Stimulated activated naive CD8-positive, alpha-beta T cell treated with anti-CD3 and anti-CD28 coated beads, Interleukin-15, Interleukin-2, amounts not matched to agents 100 U/mL and 50 U/mL, for 24 hours (primary cell): ENCODE data around the gene FGF3.

ENCODE experiments used
- ATAC-seq: fragments of 150-1000 bp; cut with Tn5 transposase; one replicate; pipeline ENCODE4 v1.10.0; 2021
- DNase-seq: peaks from one replicate; pipeline ENCODE4 v3.0.0; 2021

FGF3 gene

DNA sequence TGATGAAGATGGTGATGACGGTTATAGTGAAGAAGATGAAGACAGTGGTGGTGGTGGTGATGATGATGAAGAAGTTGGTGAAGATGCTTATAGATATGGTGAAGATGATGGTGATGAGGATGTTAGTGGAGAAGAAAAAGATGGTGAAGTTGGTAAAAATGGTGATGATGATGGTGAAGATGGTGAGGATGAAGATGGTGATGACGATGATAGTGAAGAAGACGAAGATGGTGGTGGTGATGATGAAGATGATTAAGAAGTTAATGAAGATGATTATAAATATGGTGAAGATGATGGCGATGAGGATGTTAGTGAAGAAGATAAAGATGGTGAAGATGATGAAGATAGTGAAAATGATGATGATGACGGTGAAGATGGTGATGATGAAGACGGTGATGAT, 25.2 kb upstream of the FGF3 start:
- no peak for ATAC-seq
- no peak for DNase-seq

DNA sequence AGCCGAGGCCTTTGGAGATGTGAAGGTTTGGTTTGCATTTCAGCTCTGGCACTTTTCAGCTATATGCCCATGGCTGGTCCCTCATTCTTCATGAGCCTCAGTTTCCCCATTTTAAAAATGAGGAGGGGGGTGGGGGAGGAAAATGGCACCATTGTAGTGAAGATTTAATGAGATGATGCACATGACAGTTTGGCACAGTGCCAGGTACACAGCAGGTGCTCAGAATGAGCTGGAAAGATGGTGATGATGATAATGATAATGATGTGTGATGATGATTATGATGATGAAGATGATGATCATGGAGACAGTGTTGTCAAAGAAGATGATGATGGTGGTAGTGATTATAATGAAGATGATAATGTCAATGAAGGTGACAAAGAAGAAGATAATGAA, 24.3 kb upstream of the FGF3 start:
- no peak for ATAC-seq

DNA sequence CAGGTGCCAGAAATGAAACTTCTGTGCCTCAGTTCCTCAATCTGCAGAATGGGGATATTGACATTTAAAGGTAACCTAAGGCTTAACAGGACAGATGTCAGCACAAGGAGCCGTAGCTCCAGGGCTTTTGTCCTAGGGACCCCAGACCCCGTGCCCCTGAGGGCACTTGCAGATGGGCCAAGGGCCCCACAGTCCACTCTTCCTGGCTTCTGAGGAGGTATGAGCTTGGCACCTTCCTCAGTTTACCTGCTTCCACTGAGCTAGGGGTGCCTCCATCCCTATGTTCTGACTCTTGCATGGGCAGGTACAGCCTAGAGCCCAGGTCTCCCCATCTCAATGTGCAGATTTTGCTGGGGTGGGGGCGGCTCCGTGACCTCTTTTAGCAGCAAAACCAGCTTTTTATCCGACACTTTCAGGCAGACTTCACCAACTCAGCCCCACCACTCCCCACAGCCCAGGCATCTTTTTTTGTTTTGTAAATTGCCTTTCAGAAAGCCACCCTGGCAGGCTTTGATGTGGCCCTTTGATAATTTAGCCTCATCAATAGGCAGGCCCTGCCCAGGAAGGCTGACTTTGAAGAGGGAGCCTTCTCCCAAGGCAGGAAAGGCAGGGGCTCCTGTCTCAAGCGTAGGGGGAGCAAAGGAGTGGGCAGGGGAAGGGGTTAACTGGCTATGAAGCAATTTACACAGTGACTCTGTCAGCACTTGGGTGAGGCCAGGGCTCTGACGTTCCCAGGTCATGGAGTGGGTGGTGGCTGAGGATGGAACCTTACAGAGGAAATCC, 23.7 kb upstream of the FGF3 start:
- DNase-seq: no peak
- no peak for ATAC-seq

More for the DNA sequence above, 24.3 kb upstream of the FGF3 start:
- no peak for DNase-seq

DNA sequence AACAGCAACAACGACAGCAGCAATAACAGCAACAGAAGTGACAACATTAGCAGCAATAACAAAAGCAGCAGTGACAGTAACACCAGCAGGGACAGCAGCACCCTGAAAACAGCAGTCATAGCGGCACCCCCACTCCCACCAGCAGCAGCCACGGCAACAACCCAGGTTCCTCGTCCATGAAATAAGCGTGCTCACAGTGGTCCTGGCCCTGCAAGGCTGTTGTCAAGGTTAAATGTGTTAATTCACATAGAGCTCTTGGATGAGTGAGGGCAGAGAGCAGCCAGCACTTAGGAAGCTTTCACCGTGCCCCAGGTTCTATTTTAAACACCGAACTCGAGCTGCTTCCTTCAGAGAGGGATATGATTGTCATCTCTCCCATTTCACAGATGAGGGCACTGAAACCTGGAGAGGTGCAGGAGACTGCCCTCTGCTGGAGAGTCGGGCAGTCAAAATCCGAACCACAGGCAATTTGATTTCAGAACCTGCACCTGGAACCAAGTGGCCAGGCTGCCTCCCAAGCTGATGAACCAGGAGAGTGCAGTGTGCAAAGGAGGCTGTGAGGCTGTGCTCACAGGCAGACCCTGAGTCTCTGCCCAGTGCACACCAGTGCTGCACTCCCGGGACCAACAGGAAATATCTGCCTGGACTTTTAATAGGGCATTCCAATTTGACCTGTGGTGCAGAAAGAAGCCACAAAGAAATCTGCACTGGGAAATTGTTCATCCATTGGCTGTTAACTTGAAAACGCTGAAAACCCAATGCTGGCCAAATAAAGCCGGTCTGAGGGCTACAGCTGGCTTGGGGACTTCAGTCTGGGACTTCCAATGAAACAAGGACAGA, 22.9 kb upstream of the FGF3 start:
- DNase-seq: peak; percentile 26
- no peak for ATAC-seq

DNA sequence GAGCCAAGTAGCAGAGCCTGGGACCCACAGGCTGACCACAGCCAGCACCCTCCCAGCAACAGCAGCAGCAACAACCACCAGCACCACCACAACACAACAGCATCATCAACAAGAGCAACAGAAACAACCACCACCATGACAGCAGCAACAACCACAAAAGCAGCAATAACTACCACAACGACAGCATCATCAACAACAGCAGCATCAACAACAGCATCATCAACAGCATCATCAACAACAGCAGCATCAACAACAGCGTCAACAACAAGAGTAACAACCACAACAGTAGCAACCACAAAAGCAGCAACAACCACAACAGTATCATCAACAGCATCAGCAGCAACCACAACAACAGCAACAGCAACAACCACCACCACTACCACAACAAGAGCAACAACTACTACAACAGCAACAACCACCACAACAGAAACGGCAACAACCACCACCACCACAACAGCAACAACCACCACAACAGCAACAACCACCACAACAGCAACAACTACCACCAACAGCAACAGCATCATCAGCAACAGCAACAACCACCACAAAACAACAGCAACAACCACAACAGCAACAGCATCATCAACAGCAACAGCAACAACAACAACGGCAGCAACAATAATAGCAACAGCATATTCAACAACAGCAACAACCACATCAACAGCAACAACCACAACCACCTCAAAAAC, 22.1 kb upstream of the FGF3 start:
- DNase-seq (no peak), ATAC-seq (no peak)

DNA sequence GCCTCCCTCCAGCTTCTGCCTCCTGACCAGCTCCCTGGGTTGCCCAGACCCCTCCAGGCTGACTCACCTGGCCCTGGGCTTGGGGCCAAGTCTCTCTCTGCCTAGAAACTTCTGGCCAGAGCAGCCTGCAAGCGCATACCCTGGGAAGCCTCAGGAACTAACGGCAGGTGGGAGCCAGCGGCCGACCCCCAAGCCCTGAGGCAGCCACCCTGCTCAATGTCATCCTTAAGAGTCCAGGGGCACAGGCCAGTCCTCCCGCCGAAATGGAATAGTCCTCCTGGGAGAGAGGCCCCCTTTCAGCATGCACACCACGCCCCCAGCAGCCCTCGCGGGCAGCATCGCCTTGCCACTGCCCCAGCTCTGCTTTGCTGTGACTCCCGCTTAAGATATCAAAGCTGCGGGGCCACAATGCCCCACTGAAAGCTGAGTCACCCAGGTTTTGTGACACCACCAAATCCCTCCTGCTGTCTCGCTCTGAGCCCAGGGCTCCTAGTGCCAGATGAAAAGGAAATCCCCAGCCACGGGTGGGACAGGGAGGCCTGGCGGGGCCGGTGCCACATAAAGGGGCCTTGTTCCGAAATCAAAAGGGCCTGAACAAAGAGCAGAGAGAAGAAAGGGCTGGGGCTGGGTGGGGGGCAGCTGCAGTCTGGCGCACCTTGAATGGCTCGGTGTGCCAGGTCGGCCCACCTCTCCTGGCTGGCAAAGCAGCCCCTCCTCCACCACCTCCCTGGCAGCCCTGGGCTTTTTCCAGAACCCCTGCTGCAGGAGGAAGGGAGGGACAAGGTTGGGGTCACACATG, 21.4 kb upstream of the FGF3 start:
- no peak for DNase-seq
- no peak for ATAC-seq

DNA sequence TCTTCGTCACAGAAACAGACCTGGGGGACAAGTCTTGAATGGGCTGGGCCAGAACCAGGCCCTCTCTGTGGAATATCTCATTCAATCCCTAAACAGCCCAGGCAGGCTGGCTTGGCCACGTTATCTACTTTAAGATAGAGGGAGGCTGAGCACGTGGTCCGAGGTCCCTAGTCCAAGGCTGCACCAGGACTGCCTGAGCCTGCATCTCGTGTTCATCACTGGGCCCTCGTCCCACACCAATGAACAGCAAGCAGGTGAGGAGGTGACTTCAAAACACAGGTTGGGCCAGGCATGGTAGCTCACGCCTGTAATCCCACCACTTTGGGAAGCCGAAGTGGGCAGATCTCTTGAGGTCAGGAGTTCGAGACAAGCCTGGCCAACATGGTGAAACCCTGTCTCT, 20.3 kb upstream of the FGF3 start:
- no peak for ATAC-seq

DNA sequence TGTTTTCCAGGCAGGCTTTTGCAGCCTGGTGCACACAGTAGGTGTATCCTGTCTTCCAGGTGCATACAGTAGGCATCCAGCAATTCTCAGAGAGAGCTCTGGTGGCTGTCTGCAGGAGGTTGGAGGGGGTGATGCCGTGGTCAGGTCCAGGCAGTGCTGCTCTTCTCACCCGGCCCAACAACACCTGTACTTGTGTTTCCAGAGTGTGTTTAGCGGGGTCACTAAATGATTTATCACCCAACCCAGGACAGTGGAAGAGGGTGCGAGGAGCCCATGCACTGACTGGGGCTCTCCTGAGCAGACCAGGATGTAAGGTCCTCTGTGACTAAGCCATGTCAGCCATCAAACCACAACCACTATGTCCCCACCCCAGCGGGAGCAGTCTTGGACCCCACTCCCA, 18.6 kb upstream of the FGF3 start:
- no peak for ATAC-seq

More for the DNA sequence above, 20.3 kb upstream of the FGF3 start:
- no peak for DNase-seq

DNA sequence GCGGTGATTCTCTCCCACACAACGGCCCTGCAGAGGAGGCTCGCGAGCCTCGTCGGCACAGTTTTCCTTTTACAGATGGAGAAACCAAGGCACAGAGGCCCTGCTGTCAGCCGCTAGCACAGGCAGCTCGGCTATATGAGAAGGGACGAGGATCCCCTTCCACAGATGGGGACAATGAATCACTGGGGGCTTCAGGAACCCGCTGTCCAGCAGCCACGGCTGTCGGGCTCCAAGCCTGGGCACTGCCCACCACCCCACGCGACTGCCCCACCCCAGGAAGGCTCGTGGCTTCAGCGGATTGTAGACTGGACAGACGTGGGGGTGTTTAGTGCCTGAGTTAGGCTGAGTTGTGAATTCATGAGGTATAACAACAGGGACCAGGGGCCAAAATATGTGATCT, 17.2 kb upstream of the FGF3 start:
- no peak for DNase-seq
- ATAC-seq: no peak

More for the DNA sequence above, 18.6 kb upstream of the FGF3 start:
- no peak for DNase-seq

DNA sequence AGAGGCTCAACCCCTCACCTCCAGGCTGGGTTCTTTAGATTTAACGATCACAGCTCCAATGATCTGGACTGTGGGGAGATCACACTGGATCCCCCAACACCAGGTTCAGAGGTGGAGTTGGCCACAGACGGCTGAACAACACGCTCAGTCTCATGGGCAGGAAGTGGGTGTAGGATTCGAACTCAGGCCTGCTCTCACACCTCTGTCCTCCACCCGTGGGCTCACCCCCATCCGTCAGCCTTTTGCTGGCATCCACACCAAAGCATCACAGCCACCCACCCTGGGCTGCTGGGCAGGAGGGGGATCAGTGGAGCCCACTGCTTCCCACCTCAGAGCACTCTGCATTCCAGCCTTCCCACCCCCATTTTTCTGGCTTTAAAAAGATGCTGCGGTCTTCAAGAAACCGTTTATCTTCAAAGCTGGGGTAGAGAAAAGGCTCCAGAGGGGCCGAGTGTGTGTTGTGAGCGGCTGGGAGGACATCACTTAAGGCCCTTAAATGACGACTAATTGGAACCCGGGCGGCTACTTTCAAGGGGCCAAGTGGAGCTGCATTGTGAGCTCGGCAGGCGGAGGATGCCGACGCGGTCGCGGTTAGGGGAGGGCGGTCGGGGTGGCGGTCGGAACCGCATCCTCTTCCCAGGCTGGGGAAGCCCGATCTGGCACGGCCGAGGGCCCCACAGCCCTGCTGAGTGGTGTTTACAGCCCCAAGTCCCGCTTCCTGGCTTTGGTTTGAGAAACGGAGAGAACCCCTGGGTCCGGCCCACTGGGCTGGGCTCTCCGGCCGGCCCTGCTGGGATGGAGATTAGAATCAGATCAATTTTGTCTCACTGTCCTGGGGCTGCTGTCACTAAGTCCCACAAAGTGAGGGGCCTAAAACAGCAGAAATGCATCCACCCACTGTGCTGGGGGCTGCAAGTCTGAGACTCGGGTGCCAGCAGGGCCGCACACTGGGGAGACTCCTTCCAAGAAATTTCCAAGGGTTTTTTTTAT, 15.9 kb upstream of the FGF3 start:
- ATAC-seq (no peak), DNase-seq (peak; percentile 32)

DNA sequence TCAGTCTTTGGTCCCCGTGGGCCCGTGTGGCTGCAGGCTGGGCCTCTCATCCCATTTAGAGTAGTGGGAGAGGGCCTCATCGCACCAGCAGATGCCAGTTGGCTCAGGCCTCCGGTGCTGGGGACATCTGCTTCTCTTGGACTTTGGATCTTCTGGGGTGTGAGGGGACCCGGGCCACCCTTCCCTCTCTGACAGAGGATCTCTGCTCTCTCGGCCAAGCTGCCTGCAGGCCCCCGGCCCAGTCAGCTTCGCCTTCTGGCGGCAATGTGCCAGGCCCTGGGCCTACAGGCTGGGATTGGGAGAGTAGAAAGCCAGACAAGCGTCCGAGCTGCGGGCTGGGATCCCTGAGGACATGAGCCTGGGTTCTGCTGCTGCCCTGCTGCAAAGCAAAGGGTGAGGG, 15.0 kb upstream of the FGF3 start:
- no peak for ATAC-seq

DNA sequence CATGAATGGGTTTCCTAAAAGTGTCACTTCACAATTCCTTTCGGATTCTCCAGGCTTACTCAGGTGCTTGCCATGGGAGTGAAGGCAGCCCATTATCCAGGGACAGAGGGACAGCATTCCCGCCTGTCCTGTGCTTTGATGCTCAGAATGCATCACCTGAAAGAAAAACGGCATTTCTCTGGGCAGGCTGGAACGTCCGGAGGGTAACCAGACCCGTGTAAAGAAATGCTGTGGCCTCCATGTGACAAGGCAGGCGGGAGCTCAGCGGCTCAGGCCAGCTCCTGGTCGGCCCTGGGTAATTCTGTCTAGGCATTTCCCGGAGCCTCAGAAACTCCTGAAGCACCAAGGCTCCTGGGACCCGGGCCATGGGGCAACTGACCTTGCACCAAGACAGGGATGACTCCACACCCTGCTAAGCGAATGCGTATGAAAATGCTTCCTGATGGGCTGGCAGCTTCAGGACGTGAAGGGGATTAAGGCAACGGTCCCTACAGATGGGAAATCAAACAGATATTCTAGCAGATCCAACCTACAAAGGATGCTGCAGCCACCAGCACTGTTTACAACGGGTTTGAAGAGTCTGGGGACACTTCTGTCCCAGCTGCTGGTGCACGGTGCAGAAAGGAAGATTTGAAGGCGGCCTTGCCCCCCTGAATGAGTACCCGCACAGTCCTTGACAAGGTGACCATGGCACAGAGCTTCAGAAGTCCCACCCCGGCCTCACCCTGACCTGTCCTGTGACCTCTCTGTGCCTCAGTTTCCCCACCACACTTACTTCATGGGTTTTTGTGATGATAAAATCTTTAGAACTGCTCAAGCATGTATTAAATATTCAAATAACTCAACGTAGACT, 13.6 kb upstream of the FGF3 start:
- DNase-seq (no peak), ATAC-seq (no peak)

More for the DNA sequence above, 15.0 kb upstream of the FGF3 start:
- DNase-seq: no peak

DNA sequence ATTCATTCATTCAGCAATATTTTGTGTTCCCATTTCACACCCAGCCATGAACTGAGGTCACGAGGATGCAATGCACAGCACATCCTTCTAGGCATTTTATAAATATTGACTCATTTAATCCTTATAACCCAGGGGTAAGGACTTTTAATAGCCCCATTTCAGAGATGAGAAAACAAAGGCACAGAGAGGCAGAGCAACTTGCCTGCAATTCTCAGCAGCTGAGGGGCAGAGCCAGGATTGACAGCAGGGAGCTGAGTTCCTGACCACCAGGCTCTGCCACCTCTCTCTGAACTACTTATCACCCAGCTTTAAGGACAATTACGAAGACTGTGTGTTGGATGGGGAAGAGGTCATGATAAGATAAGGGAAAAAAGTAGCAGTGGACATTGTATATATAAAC, 12.8 kb upstream of the FGF3 start:
- DNase-seq (no peak), ATAC-seq (no peak)

DNA sequence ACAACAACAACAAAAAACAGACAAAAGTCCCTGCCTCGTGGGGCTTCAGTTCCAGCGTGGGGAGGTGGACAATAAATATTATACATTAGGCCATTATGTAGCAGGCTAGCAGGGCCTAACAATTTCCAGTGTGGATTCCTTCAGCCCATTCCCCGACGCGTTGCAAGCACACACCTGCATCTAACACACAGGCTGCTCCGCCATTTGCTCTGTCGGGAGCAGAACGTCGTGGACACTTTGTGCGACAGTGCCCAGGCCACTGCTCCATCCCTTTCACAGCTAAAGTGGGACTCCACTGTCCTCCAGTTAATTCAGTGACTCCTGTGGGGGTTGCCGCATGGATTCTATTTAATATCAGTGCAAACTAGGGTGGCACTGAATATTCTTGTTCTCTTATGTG, 10.9 kb upstream of the FGF3 start:
- DNase-seq (no peak), ATAC-seq (no peak)

DNA sequence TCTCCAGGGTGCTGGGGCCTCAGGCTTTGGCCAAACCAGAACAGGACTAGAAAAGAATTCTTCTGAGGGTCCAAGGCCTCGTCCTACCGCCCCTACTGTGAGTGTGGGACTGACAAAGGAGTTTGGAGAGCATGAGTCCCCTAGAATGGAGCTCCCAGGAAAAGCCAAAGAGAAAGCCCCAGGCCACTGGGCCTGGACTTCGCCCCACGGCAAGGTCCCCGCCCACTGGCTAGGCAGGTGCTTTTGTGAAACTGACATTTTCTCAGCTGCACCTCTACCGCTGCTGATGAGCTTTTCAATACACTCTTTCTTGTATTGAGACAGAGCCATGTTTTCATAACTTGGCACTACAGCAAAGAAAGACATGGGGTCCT, 9.7 kb upstream of the FGF3 start:
- ATAC-seq (no peak), DNase-seq (no peak)

DNA sequence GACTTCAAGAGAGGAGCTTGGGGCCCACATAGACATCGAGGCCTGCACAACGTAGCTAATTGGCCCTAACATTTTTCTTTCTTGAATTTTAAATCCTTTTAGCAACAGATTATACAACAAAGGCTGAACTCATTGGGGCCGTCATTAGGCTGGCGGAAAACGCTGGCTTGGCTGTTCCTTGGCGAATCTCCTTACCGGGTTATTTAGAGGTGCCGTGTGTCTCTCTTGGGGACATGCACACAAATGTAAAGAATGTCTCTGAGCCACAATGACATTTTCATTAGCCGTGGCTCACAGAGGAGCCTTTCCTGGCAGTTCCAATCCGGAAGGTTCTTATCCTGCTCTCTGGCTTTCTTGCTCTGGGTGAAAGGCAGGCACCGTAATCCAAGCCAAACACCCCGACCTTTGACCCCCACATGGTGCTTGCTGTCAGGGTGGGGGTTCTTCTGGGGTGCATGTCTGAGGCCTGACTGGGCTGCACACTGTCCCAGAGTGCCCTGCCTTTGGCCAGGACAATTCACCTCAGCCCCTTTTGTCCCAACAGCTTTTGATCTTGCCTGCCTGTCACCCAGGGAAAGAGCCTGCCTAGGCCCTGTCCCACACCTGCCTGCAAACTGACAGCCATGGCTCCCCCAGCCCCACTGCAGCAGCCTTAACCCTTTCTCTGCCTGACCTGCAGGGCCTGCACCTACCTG, 9.2 kb upstream of the FGF3 start:
- no peak for ATAC-seq
- DNase-seq: no peak

DNA sequence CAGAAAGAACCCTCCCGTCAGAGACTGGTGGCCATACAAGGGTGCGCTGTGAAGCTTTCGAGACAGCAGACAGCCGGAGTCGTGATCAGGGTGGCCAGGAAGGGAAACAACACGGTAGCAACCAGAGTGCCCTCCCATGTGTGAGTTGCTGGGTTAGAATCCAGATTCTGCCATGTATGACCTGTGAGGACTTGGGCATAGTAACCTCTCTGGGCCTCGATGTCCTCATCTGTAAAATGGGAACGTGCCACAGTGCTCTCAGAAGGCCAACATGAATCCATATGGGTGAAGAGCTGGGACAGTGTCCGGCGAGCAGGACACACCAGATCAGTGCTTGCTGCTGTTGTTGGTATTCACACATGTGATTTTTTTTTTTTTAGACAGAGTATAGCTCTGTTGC, 7.6 kb upstream of the FGF3 start:
- ATAC-seq: no peak

DNA sequence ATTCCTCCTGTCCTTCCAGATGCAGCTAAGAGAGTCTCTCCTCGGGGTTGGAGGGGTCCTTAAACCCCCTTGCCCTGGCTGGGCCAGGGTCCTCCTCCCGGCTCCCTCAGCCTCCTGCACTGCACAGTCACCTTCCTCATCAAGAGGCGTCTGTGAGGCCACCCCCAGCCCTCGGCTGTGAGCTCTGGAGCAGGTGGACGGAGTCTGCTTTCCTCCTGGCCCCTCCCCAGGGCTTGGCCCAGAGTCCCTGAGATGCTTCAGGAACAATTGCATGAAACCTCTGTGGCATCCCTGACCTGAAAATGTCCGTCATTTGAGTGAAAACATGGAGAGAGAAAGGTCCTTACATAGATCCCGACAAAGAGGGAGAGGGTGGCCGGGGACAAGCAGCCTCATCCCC, 6.7 kb upstream of the FGF3 start:
- DNase-seq (no peak), ATAC-seq (no peak)

More for the DNA sequence above, 7.6 kb upstream of the FGF3 start:
- DNase-seq: no peak
